ENCODE measurements around the gene CERS2. TPM values are rescaled to one million over a fixed set of nuclear protein-coding genes. Genes with fewer than 3 reads are reported as not detected.

The CERS2 gene
- total and polyA plus RNA-seq, 2 of the 13 experiments (the other 11 are each of a cell fraction or from before 2014, with no cell fraction given), result 269 to 298 TPM

GRCh38 chr1:150971583-150972416 is 2.8 kb downstream of the CERS2 start (continued):
- no peak for TF ChIP-seq MAFG (CRISPR knock-in tag; IDR thresholded peaks at IDR 0.05)
- no peak for TF ChIP-seq CBX1 (IDR thresholded peaks at IDR 0.05; ENCODE audit: low read depth)
- no peak for TF ChIP-seq KAT2B (IDR thresholded peaks at IDR 0.05; ENCODE audit: borderline replicate concordance, low read depth, low read length)
- no peak for TF ChIP-seq ZNF775 (CRISPR knock-in tag; IDR thresholded peaks at IDR 0.05; ENCODE audit: borderline replicate concordance)
- TF ChIP-seq, protein P1, sequence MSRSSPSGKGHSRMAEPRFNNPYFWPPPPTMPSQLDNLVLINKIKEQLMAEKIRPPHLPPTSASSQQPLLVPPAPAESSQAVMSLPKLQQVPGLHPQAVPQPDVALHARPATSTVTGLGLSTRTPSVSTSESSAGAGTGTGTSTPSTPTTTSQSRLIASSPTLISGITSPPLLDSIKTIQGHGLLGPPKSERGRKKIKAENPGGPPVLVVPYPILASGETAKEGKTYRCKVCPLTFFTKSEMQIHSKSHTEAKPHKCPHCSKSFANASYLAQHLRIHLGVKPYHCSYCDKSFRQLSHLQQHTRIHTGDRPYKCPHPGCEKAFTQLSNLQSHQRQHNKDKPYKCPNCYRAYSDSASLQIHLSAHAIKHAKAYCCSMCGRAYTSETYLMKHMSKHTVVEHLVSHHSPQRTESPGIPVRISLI (CRISPR knock-in tag; IDR thresholded peaks at IDR 0.05; ENCODE audit: borderline replicate concordance), result no peak
- no peak; the same call in 1 of the 2 replicates for TF ChIP-seq POGZ (CRISPR knock-in tag; IDR thresholded peaks at IDR 0.05)
- TF ChIP-seq ZNF550 (CRISPR knock-in tag; IDR thresholded peaks at IDR 0.05; ENCODE audit: borderline replicate concordance), result no peak
- TF ChIP-seq ZNF124 (CRISPR knock-in tag; IDR thresholded peaks at IDR 0.05), result no peak
- no peak for TF ChIP-seq SOX13 (IDR thresholded peaks at IDR 0.05)
- no peak for TF ChIP-seq SOX13 (CRISPR knock-in tag; conservative IDR thresholded peaks at IDR 0.05 in 1 of 2, IDR thresholded peaks at IDR 0.05 in 1 of 2)
- TF ChIP-seq WIZ (CRISPR knock-in tag; IDR thresholded peaks at IDR 0.05), result no peak
- TF ChIP-seq, protein P2, sequence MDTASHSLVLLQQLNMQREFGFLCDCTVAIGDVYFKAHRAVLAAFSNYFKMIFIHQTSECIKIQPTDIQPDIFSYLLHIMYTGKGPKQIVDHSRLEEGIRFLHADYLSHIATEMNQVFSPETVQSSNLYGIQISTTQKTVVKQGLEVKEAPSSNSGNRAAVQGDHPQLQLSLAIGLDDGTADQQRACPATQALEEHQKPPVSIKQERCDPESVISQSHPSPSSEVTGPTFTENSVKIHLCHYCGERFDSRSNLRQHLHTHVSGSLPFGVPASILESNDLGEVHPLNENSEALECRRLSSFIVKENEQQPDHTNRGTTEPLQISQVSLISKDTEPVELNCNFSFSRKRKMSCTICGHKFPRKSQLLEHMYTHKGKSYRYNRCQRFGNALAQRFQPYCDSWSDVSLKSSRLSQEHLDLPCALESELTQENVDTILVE (CRISPR knock-in tag; IDR thresholded peaks at IDR 0.05), result no peak
- no peak for TF ChIP-seq ZNF256 (CRISPR knock-in tag; conservative IDR thresholded peaks at IDR 0.05)
- no peak for TF ChIP-seq ZNF782 (CRISPR knock-in tag; IDR thresholded peaks at IDR 0.05; ENCODE audit: borderline replicate concordance)
- no peak for TF ChIP-seq ZNF781 (CRISPR knock-in tag; IDR thresholded peaks at IDR 0.05; ENCODE audit: borderline replicate concordance, not compliant biosample characterization)
- TF ChIP-seq ZNF296 (CRISPR knock-in tag; conservative IDR thresholded peaks at IDR 0.05), result no peak
- TF ChIP-seq, protein P3, sequence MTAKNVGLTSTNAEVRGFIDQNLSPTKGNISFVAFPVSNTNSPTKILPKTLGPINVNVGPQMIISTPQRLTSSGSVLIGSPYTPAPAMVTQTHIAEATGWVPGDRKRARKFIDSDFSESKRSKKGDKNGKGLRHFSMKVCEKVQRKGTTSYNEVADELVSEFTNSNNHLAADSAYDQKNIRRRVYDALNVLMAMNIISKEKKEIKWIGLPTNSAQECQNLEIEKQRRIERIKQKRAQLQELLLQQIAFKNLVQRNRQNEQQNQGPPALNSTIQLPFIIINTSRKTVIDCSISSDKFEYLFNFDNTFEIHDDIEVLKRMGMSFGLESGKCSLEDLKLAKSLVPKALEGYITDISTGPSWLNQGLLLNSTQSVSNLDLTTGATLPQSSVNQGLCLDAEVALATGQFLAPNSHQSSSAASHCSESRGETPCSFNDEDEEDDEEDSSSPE (CRISPR knock-in tag; IDR thresholded peaks at IDR 0.05), result no peak
- TF ChIP-seq TCF7L2 (IDR thresholded peaks at IDR 0.05; ENCODE audit: low read depth, low read length), result peak; percentile 65; the same call in 1 of the 2 replicates
- no peak for TF ChIP-seq RCOR2 (CRISPR knock-in tag; IDR thresholded peaks at IDR 0.05)
- peak; percentile 51; the same call in 1 of the 2 replicates for TF ChIP-seq KDM6A (CRISPR knock-in tag; IDR thresholded peaks at IDR 0.05; ENCODE audit: low read depth)
- TF ChIP-seq GABPB1 (CRISPR knock-in tag; IDR thresholded peaks at IDR 0.05), result no peak
- no peak; the same call in 1 of the 2 replicates for TF ChIP-seq NCOA2 (CRISPR knock-in tag; IDR thresholded peaks at IDR 0.05)
